ENCODE results near the gene HEBP1.

DNA sequence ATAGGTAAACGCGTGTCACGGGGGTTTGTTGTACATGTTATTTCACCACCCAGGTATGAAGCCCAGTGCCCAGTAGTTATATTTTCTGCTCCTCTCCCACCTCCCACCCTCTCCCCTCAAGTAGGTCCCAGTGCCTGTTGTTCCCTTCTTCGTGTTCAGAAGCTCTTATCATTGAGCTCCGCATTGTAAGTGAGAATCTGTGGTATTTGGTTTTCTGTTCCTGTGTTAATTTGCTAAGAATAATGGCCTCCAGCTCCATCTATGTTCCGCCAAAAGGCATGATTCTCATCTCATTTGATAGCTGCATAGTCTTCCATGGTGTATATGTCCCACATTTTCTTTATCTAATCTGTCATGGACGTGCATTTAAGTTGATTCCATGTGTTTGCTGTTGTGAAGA is 41.2 kb downstream of the HEBP1 start:
- TF ChIP-seq, protein P1, sequence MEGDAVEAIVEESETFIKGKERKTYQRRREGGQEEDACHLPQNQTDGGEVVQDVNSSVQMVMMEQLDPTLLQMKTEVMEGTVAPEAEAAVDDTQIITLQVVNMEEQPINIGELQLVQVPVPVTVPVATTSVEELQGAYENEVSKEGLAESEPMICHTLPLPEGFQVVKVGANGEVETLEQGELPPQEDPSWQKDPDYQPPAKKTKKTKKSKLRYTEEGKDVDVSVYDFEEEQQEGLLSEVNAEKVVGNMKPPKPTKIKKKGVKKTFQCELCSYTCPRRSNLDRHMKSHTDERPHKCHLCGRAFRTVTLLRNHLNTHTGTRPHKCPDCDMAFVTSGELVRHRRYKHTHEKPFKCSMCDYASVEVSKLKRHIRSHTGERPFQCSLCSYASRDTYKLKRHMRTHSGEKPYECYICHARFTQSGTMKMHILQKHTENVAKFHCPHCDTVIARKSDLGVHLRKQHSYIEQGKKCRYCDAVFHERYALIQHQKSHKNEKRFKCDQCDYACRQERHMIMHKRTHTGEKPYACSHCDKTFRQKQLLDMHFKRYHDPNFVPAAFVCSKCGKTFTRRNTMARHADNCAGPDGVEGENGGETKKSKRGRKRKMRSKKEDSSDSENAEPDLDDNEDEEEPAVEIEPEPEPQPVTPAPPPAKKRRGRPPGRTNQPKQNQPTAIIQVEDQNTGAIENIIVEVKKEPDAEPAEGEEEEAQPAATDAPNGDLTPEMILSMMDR (IDR thresholded peaks at IDR 0.05), result no peak
- no peak for TF ChIP-seq POLR2A (IDR thresholded peaks at IDR 0.05)

Data from Peyer's patch (tissue), 4 donors.